NT2/D1 (cell line): Measurements from ENCODE around the gene NRG2.

Experiments
- YY1 ChIP-seq: IDR thresholded peaks from 2 replicates; pipeline ENCODE4 v1.6.1; 2011; ENCODE audit not compliant: insufficient read length, insufficient read depth
- ZNF274 ChIP-seq: IDR thresholded peaks from 2 replicates; pipeline ENCODE4 v1.6.1; 2011; ENCODE audit warnings: mild to moderate bottlenecking, low read depth, low read length

- TF ChIP-seq ZNF274 = no peak
- no peak for TF ChIP-seq YY1
These were observed 159.0 kb downstream of the NRG2 start for GRCh38 chr5:139884144-139884543.
